Ureter (tissue), 1 donor: ENCODE data around the gene HADHB. TPM values are rescaled to one million over a fixed set of nuclear protein-coding genes. Genes with fewer than 3 reads are reported as not detected.
A peak's percentile ranks its signal among the peaks of the same experiment; 100 is the strongest.

Experiments used
- DNase-seq: peaks from one replicate; pipeline ENCODE4 v3.0.0-alpha.2; 2020; ENCODE audit warnings: low spot score
- total RNA-seq: library from RNA; stranded (reverse); gene quantifications from one replicate; pipeline ENCODE4 v1.2.4, GENCODE V29; 2023
- donor health status: DM: yes; HTN: yes; CAD: no.

Gene HADHB
- total RNA-seq, result 151 TPM

- peak; percentile 86 for DNase-seq
Observed at GRCh38 chr2:26244309-26245230, at the start of gene HADHB, which contains the start of gene HADHA. Gene HADHB, plus strand, starts transcription at chr2:26244939. Its CDS starts 9,316 bp downstream, at chr2:26254255. Gene HADHA, minus strand, starts transcription at chr2:26244632. Its CDS starts 36 bp downstream, at chr2:26244596.

GRCh38 chr2:26195040-26195984, 49.4 kb upstream of the HADHB start:
- DNase-seq, result no peak

GRCh38 chr2:26196683-26197418, 47.9 kb upstream of the HADHB start:
- DNase-seq, result no peak

GRCh38 chr2:26197516-26197915, 47.2 kb upstream of the HADHB start:
- no peak for DNase-seq

- DNase-seq, result no peak
Observed at GRCh38 chr2:26202981-26203490, 41.7 kb upstream of the HADHB start.

GRCh38 chr2:26203906-26204305, 40.8 kb upstream of the HADHB start:
- no peak for DNase-seq

GRCh38 chr2:26212011-26212410, 32.7 kb upstream of the HADHB start:
- DNase-seq, result no peak

GRCh38 chr2:26214759-26215158, 30.0 kb upstream of the HADHB start:
- no peak for DNase-seq

GRCh38 chr2:26215833-26216232, 28.9 kb upstream of the HADHB start:
- no peak for DNase-seq

- no peak for DNase-seq
Observed at GRCh38 chr2:26216587-26216986, 28.2 kb upstream of the HADHB start.

- no peak for DNase-seq
Observed at GRCh38 chr2:26217720-26218119, 27.0 kb upstream of the HADHB start.

GRCh38 chr2:26223018-26223417, 21.7 kb upstream of the HADHB start:
- DNase-seq, result no peak

GRCh38 chr2:26224095-26224494, 20.6 kb upstream of the HADHB start:
- DNase-seq, result no peak

- DNase-seq, result no peak
Observed at GRCh38 chr2:26229595-26229994, 15.1 kb upstream of the HADHB start.

- DNase-seq, result no peak
Observed at GRCh38 chr2:26230806-26231205, 13.9 kb upstream of the HADHB start.

- no peak for DNase-seq
Observed at GRCh38 chr2:26235089-26235488, 9.7 kb upstream of the HADHB start.

GRCh38 chr2:26237868-26238267, 6.9 kb upstream of the HADHB start:
- no peak for DNase-seq

- no peak for DNase-seq
Observed at GRCh38 chr2:26238311-26238958, 6.3 kb upstream of the HADHB start.

- DNase-seq, result no peak
Observed at GRCh38 chr2:26241928-26242436, 2.8 kb upstream of the HADHB start.

- DNase-seq, result no peak
Observed at GRCh38 chr2:26243470-26244308, 1.1 kb upstream of the HADHB start.
